ENCODE measurements around the gene SLMAP. TPM values are rescaled to one million over a fixed set of nuclear protein-coding genes. Genes with fewer than 3 reads are reported as not detected.

SLMAP gene
- total and polyA plus RNA-seq, 2 of the 13 experiments (the other 11 are each of a cell fraction or from before 2014, with no cell fraction given): 24.0 to 48.3 TPM

DNA sequence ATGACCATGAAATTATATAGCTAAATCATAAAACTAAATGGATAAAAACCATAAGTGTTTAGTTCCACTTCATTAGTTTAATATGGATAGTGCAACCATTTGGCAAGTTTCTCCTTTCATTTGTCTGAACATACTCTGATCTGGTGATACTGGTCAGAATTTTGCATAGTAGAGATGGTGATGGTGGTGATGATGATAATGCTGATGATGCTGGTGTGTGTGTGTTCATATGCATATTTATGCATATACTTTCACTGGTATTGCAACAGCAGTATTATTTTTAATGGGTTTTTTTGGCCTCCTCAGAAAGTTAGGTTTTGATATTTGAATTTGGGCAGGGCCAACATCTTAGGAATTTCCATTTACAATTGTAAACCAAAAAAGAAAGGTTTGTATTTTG, 76.4 kb downstream of the SLMAP start:
- no peak overlapping the region for H3K4me3 ChIP-seq (replicated peaks in 1 of 3; ENCODE audit: insufficient read depth in 1 of 3, low read depth in 2 of 3, low read length in 3 of 3)
- no peak for DNase-seq (ENCODE audit: low spot score)
- H3K36me3 ChIP-seq (replicated peaks in 1 of 2; ENCODE audit: control insufficient read depth in 1 of 2, insufficient read depth in 2 of 2, low read length in 2 of 2): peaks cover 2 to 7% of the 10 kb centered on the region in 2 experiments; a peak in 3 of 5 replicates
- H3K4me2 ChIP-seq (ENCODE audit: low read depth, low read length): no peak overlapping the region
- intact Hi-C loops (cut with micrococcal nuclease; ENCODE audit: unreplicated experiment) (no loop called here), in situ Hi-C loops (cut with HindIII; ENCODE audit: extremely low pct_ligation_motif_present, low pct_unique_long_range_greater_than_20kb) (no loop called here)
- no peaks in the 10 kb centered on the region for H4K20me1 ChIP-seq (ENCODE audit: insufficient read depth, low read length)
- H3K9ac ChIP-seq (ENCODE audit: insufficient read depth, low read depth, low read length): no peak overlapping the region
- no peak for TF ChIP-seq MAFK (conservative IDR thresholded peaks at IDR 0.05 in 1 of 2, IDR thresholded peaks at IDR 0.05 in 1 of 2; ENCODE audit: low read length in 2 of 2)
- H3K79me2 ChIP-seq (ENCODE audit: insufficient read depth, low read length): peaks cover 30% of the 10 kb centered on the region
- peaks cover 22% of the 10 kb centered on the region for H3K4me1 ChIP-seq (ENCODE audit: insufficient read depth, low read length)
- no TSS peak for BruUV-seq (replicated peaks)
- H3K9me3 ChIP-seq (ENCODE audit: low read length): no peaks in the 10 kb centered on the region
- H2AFZ ChIP-seq (ENCODE audit: low read length): no peak overlapping the region
- CTCF ChIA-PET (ENCODE audit: low intra/inter-chr PET ratio, low total read pairs): no interaction called here
- POLR2A ChIA-PET: interaction anchor here (0.5 kb wide), 1 partner anchor 70 kb away, joined by 3 read pairs; no protein-coding TSS in a partner anchor
- H3K27ac ChIP-seq (ENCODE audit: extremely low read length, insufficient read depth, low read length): no peak overlapping the region
- no peak for FAIRE-seq
- H3K27me3 ChIP-seq (ENCODE audit: control insufficient read depth in 1 of 2, insufficient read depth in 2 of 2, low read length in 2 of 2): no peaks in the 10 kb centered on the region
- no peak for ATAC-seq

DNA sequence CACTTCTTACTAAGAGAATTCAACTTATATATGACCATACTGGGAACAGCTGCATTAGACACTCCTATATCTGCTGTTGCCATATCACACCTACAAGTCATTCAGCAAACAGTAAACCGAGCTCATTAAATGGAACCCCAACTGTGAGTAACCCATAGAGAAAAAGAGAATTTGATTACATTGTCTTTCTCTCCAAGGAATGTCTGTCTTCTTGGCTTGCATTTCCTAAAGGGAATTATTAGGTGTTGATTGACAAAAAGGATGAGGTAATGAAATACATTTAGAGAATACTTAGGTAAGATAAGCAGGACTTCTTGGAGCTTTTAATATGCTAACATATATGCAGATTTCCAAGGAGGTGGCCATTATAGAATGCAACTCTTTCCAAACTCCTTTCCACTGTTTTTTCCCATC, 76.8 kb downstream of the SLMAP start:
- WGBS (ENCODE audit: low lambda C conversion rate): 100% methylated on average over 1 of the region's 1 CpG
- no peak overlapping the region for H3K4me2 ChIP-seq (ENCODE audit: low read depth, low read length)
- ATAC-seq: no peak
- H3K27ac ChIP-seq (ENCODE audit: extremely low read length, insufficient read depth, low read length): no peak overlapping the region
- BruUV-seq (replicated peaks): no TSS peak
- DNase-seq (ENCODE audit: low spot score): no peak
- intact Hi-C loops (cut with micrococcal nuclease; ENCODE audit: unreplicated experiment): no loop called here
- TF ChIP-seq, protein P1, sequence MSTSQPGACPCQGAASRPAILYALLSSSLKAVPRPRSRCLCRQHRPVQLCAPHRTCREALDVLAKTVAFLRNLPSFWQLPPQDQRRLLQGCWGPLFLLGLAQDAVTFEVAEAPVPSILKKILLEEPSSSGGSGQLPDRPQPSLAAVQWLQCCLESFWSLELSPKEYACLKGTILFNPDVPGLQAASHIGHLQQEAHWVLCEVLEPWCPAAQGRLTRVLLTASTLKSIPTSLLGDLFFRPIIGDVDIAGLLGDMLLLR (CRISPR knock-in tag; IDR thresholded peaks at IDR 0.05): no peak
- TF ChIP-seq ATF7 (IDR thresholded peaks at IDR 0.05) (peak; percentile 40; the same call in 1 of the 2 replicates), ATF7 (CRISPR knock-in tag; IDR thresholded peaks at IDR 0.05) (no peak)
- peaks cover 28% of the 10 kb centered on the region for H3K79me2 ChIP-seq (ENCODE audit: insufficient read depth, low read length)
- H3K9me3 ChIP-seq (ENCODE audit: low read length): no peaks in the 10 kb centered on the region
- FAIRE-seq: no peak
- H3K36me3 ChIP-seq (replicated peaks in 1 of 2; ENCODE audit: control insufficient read depth in 1 of 2, insufficient read depth in 2 of 2, low read length in 2 of 2): peaks cover 2 to 7% of the 10 kb centered on the region in 2 experiments; a peak in 3 of 5 replicates
- H2AFZ ChIP-seq (ENCODE audit: low read length): no peak overlapping the region
- H3K4me1 ChIP-seq (ENCODE audit: insufficient read depth, low read length): peaks cover 17% of the 10 kb centered on the region
- ChIA-PET POLR2A (interaction anchor here (0.5 kb wide), 1 partner anchor 71 kb away, joined by 3 read pairs; no protein-coding TSS in a partner anchor), CTCF (ENCODE audit: low intra/inter-chr PET ratio, low total read pairs) (no interaction called here)
- H3K27me3 ChIP-seq (ENCODE audit: control insufficient read depth in 1 of 2, insufficient read depth in 2 of 2, low read length in 2 of 2): no peaks in the 10 kb centered on the region
- H4K20me1 ChIP-seq (ENCODE audit: insufficient read depth, low read length): no peaks in the 10 kb centered on the region
- in situ Hi-C loops (cut with HindIII; ENCODE audit: extremely low pct_ligation_motif_present, low pct_unique_long_range_greater_than_20kb): no loop called here
- H3K9ac ChIP-seq (ENCODE audit: insufficient read depth, low read depth, low read length): no peak overlapping the region
- H3K4me3 ChIP-seq (replicated peaks in 1 of 3; ENCODE audit: insufficient read depth in 1 of 3, low read depth in 2 of 3, low read length in 3 of 3): no peak overlapping the region
